HEK293 (cell line): Measurements from ENCODE around the gene RGN.
A peak's percentile ranks its signal among the peaks of the same experiment; 100 is the strongest.

ENCODE experiments used
- EGR2 ChIP-seq: fragments of 450-650 bp; formaldehyde crosslinking; IDR thresholded peaks from 2 replicates; pipeline ENCODE4 v1.5.1; 2016; ENCODE audit warnings: low read depth, missing biosample characterization, missing genetic modification characterization
- FEZF1 ChIP-seq: fragments of 450-650 bp; formaldehyde crosslinking; IDR thresholded peaks from 2 replicates; pipeline ENCODE4 v1.5.1; 2016; ENCODE audit warnings: missing biosample characterization, missing genetic modification characterization
- GLI2 ChIP-seq: fragments of 450-650 bp; formaldehyde crosslinking; IDR thresholded peaks from 2 replicates; pipeline ENCODE4; 2017; ENCODE audit warnings: missing biosample characterization, missing genetic modification characterization, low read depth, borderline replicate concordance
- HOXA7 ChIP-seq: sonication (generic); formaldehyde crosslinking; IDR thresholded peaks from 2 replicates; pipeline ENCODE4 v1.8.1; 2022; ENCODE audit warnings: missing genetic modification reagents, borderline replicate concordance
- KLF9 ChIP-seq: fragments of 450-650 bp; formaldehyde crosslinking; IDR thresholded peaks from 2 replicates; pipeline ENCODE4 v1.5.1; 2016; ENCODE audit warnings: missing biosample characterization, missing genetic modification characterization, low read depth
- MEIS1 ChIP-seq: sonication (generic); formaldehyde crosslinking; IDR thresholded peaks from 2 replicates; pipeline ENCODE4 v1.8.1; 2022; ENCODE audit warnings: missing genetic modification reagents, mild to moderate bottlenecking, borderline replicate concordance
- SP2 ChIP-seq: fragments of 450-650 bp; formaldehyde crosslinking; IDR thresholded peaks from 2 replicates; pipeline ENCODE4 v1.5.1; 2016; ENCODE audit warnings: missing biosample characterization, missing genetic modification characterization
- YY1 ChIP-seq: fragments of 450-650 bp; formaldehyde crosslinking; IDR thresholded peaks from 2 replicates; pipeline ENCODE4 v1.5.1; 2018; ENCODE audit warnings: missing biosample characterization, missing genetic modification characterization
- ZBTB10 ChIP-seq: fragments of 450-650 bp; formaldehyde crosslinking; IDR thresholded peaks from 2 replicates; pipeline ENCODE4 v1.5.1; 2016; ENCODE audit warnings: missing biosample characterization, missing genetic modification characterization
- ZBTB17 ChIP-seq: fragments of 450-650 bp; formaldehyde crosslinking; IDR thresholded peaks from 2 replicates; pipeline ENCODE4 v1.5.1; 2016; ENCODE audit warnings: missing biosample characterization, missing genetic modification characterization
- ZFP37 ChIP-seq: fragments of 450-650 bp; formaldehyde crosslinking; IDR thresholded peaks from 2 replicates; pipeline ENCODE4 v1.5.1; 2016; ENCODE audit warnings: missing biosample characterization, missing genetic modification characterization
- ZFP41 ChIP-seq: fragments of 450-650 bp; formaldehyde crosslinking; IDR thresholded peaks from 2 replicates; pipeline ENCODE4 v1.5.1; 2016; ENCODE audit warnings: missing biosample characterization, missing genetic modification characterization, borderline replicate concordance
- ZNF133 ChIP-seq: fragments of 450-650 bp; formaldehyde crosslinking; IDR thresholded peaks from 2 replicates; pipeline ENCODE4 v1.5.1; 2016; ENCODE audit warnings: missing biosample characterization, missing genetic modification characterization
- ZNF157 ChIP-seq: fragments of 450-650 bp; formaldehyde crosslinking; IDR thresholded peaks from 2 replicates; pipeline ENCODE4 v1.5.1; 2016; ENCODE audit warnings: missing biosample characterization, missing genetic modification characterization
- ZNF214 ChIP-seq: fragments of 450-650 bp; formaldehyde crosslinking; IDR thresholded peaks from 2 replicates; pipeline ENCODE4 v1.5.1; 2017; ENCODE audit warnings: missing biosample characterization, mild to moderate bottlenecking, missing genetic modification characterization, borderline replicate concordance
- ZNF223 ChIP-seq: fragments of 450-650 bp; formaldehyde crosslinking; IDR thresholded peaks from 2 replicates; pipeline ENCODE4 v1.5.1; 2016; ENCODE audit warnings: missing biosample characterization, missing genetic modification characterization
- ZNF24 ChIP-seq: fragments of 450-650 bp; formaldehyde crosslinking; IDR thresholded peaks from 2 replicates; pipeline ENCODE4 v1.5.1; 2016; ENCODE audit warnings: missing biosample characterization, missing genetic modification characterization
- ZNF324 ChIP-seq: fragments of 450-650 bp; formaldehyde crosslinking; IDR thresholded peaks from 2 replicates; pipeline ENCODE4 v1.5.1; 2016; ENCODE audit warnings: missing biosample characterization, missing genetic modification characterization
- ZNF341 ChIP-seq: fragments of 450-650 bp; formaldehyde crosslinking; IDR thresholded peaks from 2 replicates; pipeline ENCODE4; 2016; ENCODE audit warnings: low read depth, missing biosample characterization, missing genetic modification characterization
- ZNF362 ChIP-seq: fragments of 450-650 bp; formaldehyde crosslinking; IDR thresholded peaks from 2 replicates; pipeline ENCODE4 v1.5.1; 2016; ENCODE audit warnings: missing biosample characterization, missing genetic modification characterization
- ZNF398 ChIP-seq: fragments of 450-650 bp; formaldehyde crosslinking; IDR thresholded peaks from 2 replicates; pipeline ENCODE4 v1.5.1; 2017; ENCODE audit warnings: missing biosample characterization, missing genetic modification characterization
- ZNF416 ChIP-seq: fragments of 450-650 bp; formaldehyde crosslinking; IDR thresholded peaks from 2 replicates; pipeline ENCODE4 v1.5.1; 2016; ENCODE audit warnings: missing biosample characterization, missing genetic modification characterization
- ZNF488 ChIP-seq: fragments of 450-650 bp; formaldehyde crosslinking; IDR thresholded peaks from 2 replicates; pipeline ENCODE4 v1.5.1; 2016; ENCODE audit warnings: missing biosample characterization, missing genetic modification characterization
- ZNF510 ChIP-seq: fragments of 450-650 bp; formaldehyde crosslinking; IDR thresholded peaks from 2 replicates; pipeline ENCODE4 v1.5.1; 2018; ENCODE audit warnings: mild to moderate bottlenecking, missing genetic modification characterization, missing biosample characterization; ENCODE audit not compliant: insufficient replicate concordance
- ZNF513 ChIP-seq: fragments of 450-650 bp; IDR thresholded peaks from 2 replicates; pipeline ENCODE4 v1.5.1; 2018; ENCODE audit warnings: missing biosample characterization, missing genetic modification characterization
- ZNF530 ChIP-seq: fragments of 450-650 bp; formaldehyde crosslinking; IDR thresholded peaks from 2 replicates; pipeline ENCODE4 v1.5.1; 2016; ENCODE audit warnings: low read depth, missing biosample characterization, missing genetic modification characterization
- ZNF555 ChIP-seq: fragments of 450-650 bp; formaldehyde crosslinking; conservative IDR thresholded peaks from 2 replicates; pipeline ENCODE4 v1.5.1; 2017; ENCODE audit warnings: missing biosample characterization, mild to moderate bottlenecking, missing genetic modification characterization, inconsistent platforms
- ZNF610 ChIP-seq: fragments of 450-650 bp; formaldehyde crosslinking; IDR thresholded peaks from 2 replicates; pipeline ENCODE4 v1.5.1; 2016; ENCODE audit warnings: missing biosample characterization, missing genetic modification characterization, borderline replicate concordance
- ZNF626 ChIP-seq: fragments of 450-650 bp; sonication (Bioruptor Pico); formaldehyde crosslinking; IDR thresholded peaks from 2 replicates; pipeline ENCODE4 v1.5.1; 2018; ENCODE audit warnings: missing biosample characterization, missing genetic modification characterization, inconsistent platforms
- ZNF660 ChIP-seq: fragments of 450-650 bp; IDR thresholded peaks from 2 replicates; pipeline ENCODE4 v1.5.1; 2018; ENCODE audit warnings: missing biosample characterization, mild to moderate bottlenecking, missing genetic modification characterization
- ZNF670 ChIP-seq: fragments of 450-650 bp; formaldehyde crosslinking; IDR thresholded peaks from 2 replicates; pipeline ENCODE4 v1.5.1; 2016; ENCODE audit warnings: missing biosample characterization, missing genetic modification characterization, low read depth
- ZNF747 ChIP-seq: fragments of 450-650 bp; formaldehyde crosslinking; IDR thresholded peaks from 2 replicates; pipeline ENCODE4 v1.5.1; 2016; ENCODE audit warnings: missing biosample characterization, missing genetic modification characterization
- ZNF768 ChIP-seq: fragments of 450-650 bp; formaldehyde crosslinking; IDR thresholded peaks from 2 replicates; pipeline ENCODE4 v1.5.1; 2018; ENCODE audit warnings: missing biosample characterization, mild to moderate bottlenecking, missing genetic modification characterization

Gene RGN

GRCh38 chrX:47129157-47129898, 51.1 kb downstream of the RGN start (continued):
- TF ChIP-seq SP2 (tag by site-specific recombination), result peak; percentile 91
- TF ChIP-seq ZNF324 (tag by site-specific recombination), result peak; percentile 35; the same call in 1 of the 2 replicates
- TF ChIP-seq ZNF513 (tag by site-specific recombination), result no peak
- no peak for TF ChIP-seq HOXA7 (CRISPR knock-in tag)
- no peak for TF ChIP-seq ZNF223 (tag by site-specific recombination)
- TF ChIP-seq ZNF398 (tag by site-specific recombination), result no peak
- TF ChIP-seq ZNF660 (tag by site-specific recombination), result peak; percentile 72; the same call in 1 of the 2 replicates
- no peak for TF ChIP-seq ZNF488
- TF ChIP-seq FEZF1 (tag by site-specific recombination), result peak; percentile 92
- TF ChIP-seq EGR2 (tag by site-specific recombination), result no peak
- no peak for TF ChIP-seq ZNF610
- no peak for TF ChIP-seq ZNF416 (tag by site-specific recombination)
- no peak for TF ChIP-seq ZFP41 (tag by site-specific recombination)
- TF ChIP-seq MEIS1 (CRISPR knock-in tag), result no peak
- TF ChIP-seq ZNF341, result 0 out of 2 replicates have a peak, but pooled peaks have one; percentile 8
- peak; percentile 95 for TF ChIP-seq ZBTB17 (tag by site-specific recombination)
- TF ChIP-seq ZNF555, result no peak
- TF ChIP-seq ZFP37 (tag by site-specific recombination), result no peak
- no peak for TF ChIP-seq ZBTB10 (tag by site-specific recombination)
- no peak for TF ChIP-seq ZNF670 (tag by site-specific recombination)
- no peak for TF ChIP-seq ZNF747 (tag by site-specific recombination)
- TF ChIP-seq ZNF510 (tag by site-specific recombination), result no peak
- peak; percentile 22; the same call in 1 of the 2 replicates for TF ChIP-seq YY1
- TF ChIP-seq ZNF768 (tag by site-specific recombination), result no peak; the same call in 1 of the 2 replicates
- peak; percentile 50; the same call in 1 of the 2 replicates for TF ChIP-seq ZNF24 (tag by site-specific recombination)
- no peak for TF ChIP-seq ZNF157
- no peak for TF ChIP-seq ZNF530 (tag by site-specific recombination)
- no peak for TF ChIP-seq ZNF362
- no peak for TF ChIP-seq ZNF626 (tag by site-specific recombination)
- TF ChIP-seq ZNF214 (tag by site-specific recombination), result no peak
- TF ChIP-seq KLF9, result no peak
- no peak for TF ChIP-seq ZNF133 (tag by site-specific recombination)
- TF ChIP-seq GLI2 (tag by site-specific recombination), result no peak
